GM19452 (cell line): ENCODE measurements around the gene EN1.

Source experiments
- ATAC-seq: cut with Tn5 transposase; IDR thresholded peaks from one replicate; pipeline ENCODE4 v1.9.1; 2021; ENCODE audit not compliant: unreplicated experiment

Gene EN1

DNA sequence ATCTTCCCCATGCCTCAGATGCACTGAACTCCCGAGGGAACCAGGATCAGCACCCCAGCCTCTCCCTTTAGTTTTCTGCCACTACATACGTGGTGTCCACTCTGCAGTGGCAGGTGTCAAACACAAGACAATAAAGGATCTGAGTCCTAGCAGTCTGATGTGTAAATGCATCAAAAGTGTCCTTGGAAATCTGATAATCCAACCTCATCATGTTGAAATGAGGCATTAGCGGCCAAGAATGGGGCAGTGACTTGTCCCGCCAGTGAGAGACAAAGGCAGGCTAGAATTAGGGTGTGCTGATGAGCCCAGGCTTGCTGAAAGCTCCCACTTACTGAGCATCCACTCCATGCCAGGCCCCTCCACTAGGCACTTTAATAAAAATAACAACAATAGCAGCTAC is 52.9 kb downstream of the EN1 start:
- no peak for ATAC-seq
